KBM-7 (cell line): Measurements from ENCODE around the gene TIMM23B.
"Not testable (repeated sequence)": the region's sequence is repeated elsewhere in the genome, so short reads cannot be mapped to it uniquely, and the experiment has no call there.

ENCODE experiments used
- DNase-seq: peaks from one replicate; pipeline ENCODE4 v3.0.0-alpha.2; 2015
- in situ Hi-C: fragments of 300-500 bp; cut with MboI; formaldehyde crosslinking; loops from 2 replicates; pipeline ENCODE4 v1.14.3; 2020; ENCODE audit warnings: low sequenced_read_pairs, low pct_unique_long_range_greater_than_20kb, mixed read lengths

Gene TIMM23B

GRCh38 chr10:49941447-49942338, at the start of gene TIMM23B, which contains the start of gene PARG:
TIMM23B (plus strand) TSS chr10:49942053; CDS start chr10:49942195, 142 bp downstream.
PARG (minus strand) TSS chr10:49942027; CDS start chr10:49941725, 302 bp downstream.
- peak; percentile 83 for DNase-seq
- in situ Hi-C loops: not testable (repeated sequence)

GRCh38 chr10:49899999-49900398, 41.9 kb upstream of the TIMM23B start:
- DNase-seq, in situ Hi-C loops: not testable (repeated sequence)

GRCh38 chr10:49900406-49900805, 41.4 kb upstream of the TIMM23B start:
- in situ Hi-C loops, DNase-seq: not testable (repeated sequence)

GRCh38 chr10:49903829-49904228, 38.0 kb upstream of the TIMM23B start:
- in situ Hi-C loops, DNase-seq: not testable (repeated sequence)

GRCh38 chr10:49908290-49909080, 33.4 kb upstream of the TIMM23B start:
- DNase-seq, in situ Hi-C loops: not testable (repeated sequence)

GRCh38 chr10:49910295-49910694, 31.6 kb upstream of the TIMM23B start:
- DNase-seq, in situ Hi-C loops: not testable (repeated sequence)

GRCh38 chr10:49916451-49916850, 25.4 kb upstream of the TIMM23B start:
- DNase-seq, in situ Hi-C loops: not testable (repeated sequence)

GRCh38 chr10:49917927-49918326, 23.9 kb upstream of the TIMM23B start:
- DNase-seq, in situ Hi-C loops: not testable (repeated sequence)

- DNase-seq, in situ Hi-C loops: not testable (repeated sequence)
Measured at GRCh38 chr10:49922041-49922440, 19.8 kb upstream of the TIMM23B start.

- in situ Hi-C loops, DNase-seq: not testable (repeated sequence)
Measured at GRCh38 chr10:49923572-49923971, 18.3 kb upstream of the TIMM23B start.

GRCh38 chr10:49931276-49931675, 10.6 kb upstream of the TIMM23B start:
- DNase-seq, in situ Hi-C loops: not testable (repeated sequence)

- DNase-seq, in situ Hi-C loops: not testable (repeated sequence)
Measured at GRCh38 chr10:49931959-49932728, 9.7 kb upstream of the TIMM23B start.

- DNase-seq: peak; percentile 21
- in situ Hi-C loops: not testable (repeated sequence)
Measured at GRCh38 chr10:49942339-49942705, 469 bp downstream of the TIMM23B start.

GRCh38 chr10:49943607-49944006, 1.8 kb downstream of the TIMM23B start:
- in situ Hi-C loops: not testable (repeated sequence)
- DNase-seq: peak; percentile 16

- DNase-seq, in situ Hi-C loops: not testable (repeated sequence)
Measured at GRCh38 chr10:49948142-49948541, 6.3 kb downstream of the TIMM23B start.

GRCh38 chr10:49948737-49949136, 6.9 kb downstream of the TIMM23B start:
- in situ Hi-C loops, DNase-seq: not testable (repeated sequence)

- in situ Hi-C loops: not testable (repeated sequence)
Measured at GRCh38 chr10:49952006-49952405, 10.2 kb downstream of the TIMM23B start.

GRCh38 chr10:49953122-49953521, 11.3 kb downstream of the TIMM23B start:
- in situ Hi-C loops: not testable (repeated sequence)

More at GRCh38 chr10:49952006-49952405, 10.2 kb downstream of the TIMM23B start:
- DNase-seq: not testable (repeated sequence)

More at GRCh38 chr10:49953122-49953521, 11.3 kb downstream of the TIMM23B start:
- DNase-seq: peak; percentile 35
